HK-2 (cell line): ENCODE results near the gene PROX1.
"Not testable (repeated sequence)": the region's sequence is repeated elsewhere in the genome, so short reads cannot be mapped to it uniquely, and the experiment has no call there.

Experiments
- DNase-seq: peaks from one replicate; pipeline ENCODE4 v3.0.0-alpha.2; 2018; ENCODE audit not compliant: unreplicated experiment

Gene PROX1

DNA sequence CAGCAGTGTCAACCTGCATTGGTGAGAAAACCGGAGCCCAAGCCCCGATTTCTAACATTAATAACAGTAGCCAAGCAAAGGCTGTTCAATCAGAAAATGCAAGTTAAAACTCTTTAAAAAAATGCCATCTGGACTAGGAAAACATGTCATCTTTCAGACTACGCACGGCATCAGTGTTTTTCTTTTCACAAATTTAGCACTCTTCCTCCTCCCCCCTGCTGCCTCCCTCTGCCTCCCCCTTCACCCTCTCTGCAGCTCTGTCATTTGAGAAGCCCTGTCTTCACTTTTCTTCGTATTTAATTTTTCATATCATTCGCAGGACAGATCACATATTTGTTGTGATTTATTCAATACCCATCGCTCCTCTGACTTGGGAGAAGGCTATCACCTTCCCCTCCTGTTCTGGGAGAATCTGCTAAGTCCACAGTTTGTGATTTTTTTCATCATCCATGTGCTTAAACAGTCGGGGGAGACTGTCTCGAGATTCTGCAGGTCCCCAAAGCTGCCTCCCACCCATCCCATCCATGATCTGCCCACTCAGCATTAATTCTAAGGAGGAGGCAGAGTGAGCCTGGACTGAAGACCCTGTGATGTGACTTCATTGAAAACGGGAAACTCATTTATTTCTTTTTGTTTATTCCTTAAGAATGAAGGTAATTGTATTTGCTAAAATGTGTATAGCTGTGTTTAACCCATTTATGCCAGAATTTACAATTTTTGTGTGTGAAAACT lies 84.8 kb downstream of the PROX1 start:
- no peak for DNase-seq

DNA sequence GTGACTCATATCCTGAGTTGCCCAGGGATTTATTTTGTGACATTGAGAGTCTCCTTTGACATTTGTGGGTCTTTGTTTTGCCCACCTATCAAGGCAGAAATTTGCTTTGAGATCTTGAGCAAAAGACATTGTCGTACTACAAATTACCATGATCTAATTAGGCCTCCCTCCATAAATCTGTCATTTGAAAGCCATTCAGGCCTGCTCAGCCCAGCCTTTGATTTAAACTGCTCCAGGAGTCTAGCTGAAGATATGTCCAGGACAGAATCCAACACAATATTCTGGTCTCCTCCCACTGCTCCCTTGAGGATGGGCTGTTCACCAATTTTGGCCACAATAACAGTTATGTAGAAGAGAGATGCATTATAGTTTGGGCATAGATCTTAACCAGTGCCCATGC lies 86.7 kb downstream of the PROX1 start:
- no peak for DNase-seq

DNA sequence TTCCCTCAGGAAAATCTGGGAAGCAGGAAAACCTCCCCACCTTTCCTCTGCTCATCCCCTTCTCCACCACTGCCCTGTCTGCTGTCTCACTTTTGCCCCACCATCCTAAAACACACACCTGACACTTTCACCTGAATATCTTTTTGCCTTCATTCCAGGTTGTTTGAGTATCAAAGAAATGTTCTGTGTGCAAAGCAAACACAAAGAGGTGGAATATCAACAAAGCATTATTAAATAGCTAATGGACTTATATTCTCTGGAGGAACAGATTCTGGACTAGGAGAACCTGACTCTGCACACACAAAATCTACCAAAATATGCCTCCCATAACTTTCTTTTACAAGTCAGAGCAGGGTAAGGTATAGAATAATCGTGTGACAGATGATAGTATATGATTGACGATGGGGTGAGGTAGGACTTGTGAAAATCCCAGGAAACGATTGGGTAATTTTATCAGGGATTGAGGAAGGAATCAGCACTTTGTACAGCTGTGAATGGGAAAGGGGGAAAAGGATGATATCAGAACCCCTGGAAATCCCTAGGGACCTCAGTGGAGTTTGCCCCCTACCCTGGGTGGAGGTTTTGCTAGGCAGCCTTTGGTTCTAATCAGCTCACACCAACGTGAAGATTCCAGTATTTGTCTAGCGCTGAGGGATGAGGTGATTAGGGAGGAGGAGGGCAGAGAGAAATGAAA lies 87.7 kb downstream of the PROX1 start:
- no peak for DNase-seq

DNA sequence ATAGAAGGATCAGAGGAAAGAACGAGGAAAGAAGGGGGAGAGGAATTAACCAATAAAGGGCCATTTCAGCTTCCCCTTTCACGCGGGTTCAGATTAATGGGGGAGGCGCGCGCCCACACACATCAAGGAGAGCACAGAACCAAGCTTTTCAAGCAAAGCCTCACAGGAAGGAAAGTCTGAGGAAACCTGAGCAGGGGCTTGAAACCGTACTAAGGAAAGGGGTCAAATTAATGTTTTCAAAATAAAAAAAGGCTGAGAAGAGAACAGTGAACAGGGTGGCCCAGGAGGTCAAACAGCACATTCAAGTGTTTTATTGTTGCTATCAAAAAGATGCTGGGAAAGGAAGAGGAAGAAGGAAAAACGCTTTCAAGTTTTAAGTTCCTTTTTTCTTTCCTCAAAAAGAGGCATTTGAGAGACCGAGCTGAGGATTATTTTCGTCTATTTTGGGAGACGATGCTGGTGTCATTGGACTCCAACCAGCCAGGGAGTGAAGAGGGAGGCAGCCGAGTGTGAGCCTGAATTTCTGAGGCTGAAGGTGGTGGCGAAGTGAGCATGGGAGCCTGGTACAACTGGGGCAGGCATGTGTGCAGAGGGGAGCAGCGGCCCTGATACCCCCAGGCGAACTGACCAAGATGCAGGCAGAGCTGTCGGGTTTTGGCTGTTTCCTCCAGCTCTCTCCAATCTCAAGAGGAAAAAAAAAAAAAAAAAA lies 88.4 kb downstream of the PROX1 start:
- no peak for DNase-seq

DNA sequence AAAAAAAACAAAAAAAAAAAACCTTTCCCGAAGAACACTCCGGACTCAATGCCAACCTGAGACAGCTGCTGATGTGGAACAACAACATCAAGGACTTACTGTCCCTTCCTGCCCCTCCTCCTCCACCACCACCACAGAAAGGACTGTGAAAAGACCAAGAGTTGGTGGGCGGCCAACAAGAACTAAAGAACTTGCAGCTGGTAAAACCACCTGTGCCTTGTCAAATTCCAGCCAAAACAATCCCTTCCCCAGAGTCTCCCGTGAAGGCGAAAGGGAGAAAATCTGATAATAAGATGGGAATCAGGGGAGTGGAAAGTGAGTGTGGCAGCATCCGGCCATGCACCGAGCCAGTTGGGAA lies 88.9 kb downstream of the PROX1 start:
- DNase-seq = no peak

DNA sequence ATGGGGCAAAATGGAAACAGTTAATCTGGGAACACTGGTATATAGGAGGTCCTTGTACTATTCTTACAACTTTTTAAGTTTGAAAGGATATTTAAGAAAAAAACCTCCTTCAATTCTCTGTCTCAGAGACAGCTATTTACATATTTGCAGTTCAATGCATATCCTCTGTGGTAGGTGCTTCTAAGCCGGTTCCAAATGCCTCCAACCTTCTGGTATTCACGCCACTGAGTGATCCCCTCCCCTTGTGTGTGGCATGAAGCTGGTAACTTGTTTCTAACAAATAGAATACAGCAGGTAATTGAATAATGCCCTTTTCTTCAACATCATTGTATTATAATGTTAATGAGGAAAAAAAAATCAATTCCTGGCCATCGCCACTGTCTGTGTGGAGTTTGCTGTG lies 91.2 kb downstream of the PROX1 start:
- DNase-seq = no peak

DNA sequence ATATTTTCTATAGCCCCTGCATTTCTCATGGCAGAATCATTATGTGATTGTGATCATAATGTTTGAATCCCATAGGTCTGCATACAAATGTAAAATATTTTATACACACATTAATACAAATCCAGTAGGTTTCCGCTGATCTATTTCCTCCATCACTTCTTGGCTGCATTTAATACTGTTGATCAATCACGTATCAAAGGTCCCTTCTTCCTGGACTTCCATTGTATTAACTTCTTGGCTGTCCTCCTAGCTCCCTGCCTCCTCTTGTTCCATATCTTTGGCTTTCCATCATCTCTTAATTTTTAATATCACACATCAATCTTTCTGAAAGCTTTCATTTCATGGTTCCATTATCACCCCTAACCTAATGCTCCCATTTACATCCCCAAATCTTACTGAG lies 97.6 kb downstream of the PROX1 start:
- DNase-seq = no peak

DNA sequence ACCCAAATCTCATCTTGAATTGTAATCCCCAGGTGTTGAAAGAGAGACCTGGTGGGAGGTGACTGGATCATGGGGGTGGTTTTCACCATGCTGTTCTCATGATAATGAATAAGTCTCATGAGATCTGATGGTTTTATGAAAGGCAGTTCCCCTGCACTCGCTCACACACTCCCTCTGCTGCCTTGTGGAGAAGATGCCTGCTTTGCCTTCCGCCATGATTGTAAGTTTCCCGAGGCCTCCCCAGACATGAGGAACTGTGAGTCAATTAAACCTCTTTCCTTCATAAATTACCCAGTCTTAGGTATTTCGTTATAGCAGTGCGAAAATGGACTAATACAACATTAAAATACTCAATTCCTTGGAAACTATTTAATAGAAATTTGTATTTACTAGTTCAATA lies 99.2 kb downstream of the PROX1 start:
- DNase-seq = no peak

DNA sequence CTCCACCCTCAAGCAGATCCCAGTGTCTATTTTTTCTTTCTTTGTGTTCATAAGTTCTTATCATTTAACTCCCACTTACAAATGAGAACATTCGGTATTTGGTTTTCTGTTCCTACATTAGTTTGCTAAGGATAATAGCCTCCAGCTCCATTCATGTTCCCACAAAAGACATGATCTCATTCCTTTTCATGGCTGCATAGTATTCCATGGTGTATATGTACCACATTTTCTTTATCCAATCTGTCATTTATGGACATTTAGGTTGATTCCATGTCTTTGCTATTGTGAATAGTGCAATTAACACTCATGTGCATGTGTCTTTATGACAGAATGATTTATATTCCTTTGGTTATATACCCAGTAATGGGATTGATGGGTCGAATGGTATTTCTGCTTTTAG lies 101.2 kb downstream of the PROX1 start:
- not testable (repeated sequence) for DNase-seq
